Measurements from ENCODE around the gene SLC24A3. TPM values are rescaled to one million over a fixed set of nuclear protein-coding genes. Genes with fewer than 3 reads are reported as not detected.

Gene SLC24A3
- total and polyA plus RNA-seq, 2 donors from 2014 or later, result 0.86 to 5.2 TPM

GRCh38 chr20:19253916-19254820 lies 41.7 kb downstream of the SLC24A3 start:
- FAIRE-seq, result no peak
- H3K4me3 ChIP-seq (ENCODE audit: low read length in 3 of 3), result no peak overlapping the region
- DNase-seq, result no peak
- H3K9ac ChIP-seq (ENCODE audit: low read length in 3 of 3), result no peak overlapping the region
- intact Hi-C loops (cut with DNase I), result no loop called here
- H3K36me3 ChIP-seq (ENCODE audit: control insufficient read depth in 2 of 3, insufficient read depth in 3 of 3, low read length in 3 of 3), result no peaks in the 10 kb centered on the region
- TF ChIP-seq CTCF (IDR thresholded peaks at IDR 0.05; ENCODE audit: borderline replicate concordance, extremely low read depth, insufficient read depth), result no peak
- H3K27ac ChIP-seq (ENCODE audit: low read depth in 2 of 2, low read length in 2 of 2), result no peak overlapping the region
- no peaks in the 10 kb centered on the region for H3K27me3 ChIP-seq (ENCODE audit: control insufficient read depth, insufficient read depth, low read length)
- no peaks in the 10 kb centered on the region for H3K9me3 ChIP-seq (ENCODE audit: control insufficient read depth in 2 of 3, insufficient read depth in 1 of 3, low read length in 3 of 3)
- H3K4me1 ChIP-seq (ENCODE audit: control insufficient read depth in 2 of 3, insufficient read depth in 2 of 3, low read depth in 1 of 3, low read length in 3 of 3), result no peaks in the 10 kb centered on the region

- no peak for FAIRE-seq
- H3K9me3 ChIP-seq (ENCODE audit: control insufficient read depth in 2 of 3, insufficient read depth in 1 of 3, low read length in 3 of 3), result no peaks in the 10 kb centered on the region
- no peak overlapping the region for H3K9ac ChIP-seq (ENCODE audit: low read length in 3 of 3)
These were observed 42.5 kb downstream of the SLC24A3 start for GRCh38 chr20:19254956-19255355.

GRCh38 chr20:19256085-19256484 lies 43.6 kb downstream of the SLC24A3 start:
- Histone ChIP-seq H3K36me3 (ENCODE audit: control insufficient read depth in 2 of 3, insufficient read depth in 3 of 3, low read length in 3 of 3) (no peaks in the 10 kb centered on the region), H3K4me3 (ENCODE audit: low read length in 3 of 3) (no peak overlapping the region), H3K27me3 (ENCODE audit: control insufficient read depth, insufficient read depth, low read length) (no peaks in the 10 kb centered on the region), H3K9me3 (ENCODE audit: control insufficient read depth in 2 of 3, insufficient read depth in 1 of 3, low read length in 3 of 3) (no peaks in the 10 kb centered on the region), H3K9ac (ENCODE audit: low read length in 3 of 3) (no peak overlapping the region), H3K4me1 (ENCODE audit: control insufficient read depth in 2 of 3, insufficient read depth in 2 of 3, low read depth in 1 of 3, low read length in 3 of 3) (no peaks in the 10 kb centered on the region), H3K27ac (ENCODE audit: low read depth in 2 of 2, low read length in 2 of 2) (no peak overlapping the region)
- DNase-seq, result no peak
- no peak for TF ChIP-seq CTCF (IDR thresholded peaks at IDR 0.05; ENCODE audit: borderline replicate concordance, extremely low read depth, insufficient read depth)
- intact Hi-C loops (cut with DNase I), result no loop called here
- FAIRE-seq, result no peak

More at GRCh38 chr20:19254956-19255355, 42.5 kb downstream of the SLC24A3 start:
- H3K27ac ChIP-seq (ENCODE audit: low read depth in 2 of 2, low read length in 2 of 2), result no peak overlapping the region
- no peaks in the 10 kb centered on the region for H3K27me3 ChIP-seq (ENCODE audit: control insufficient read depth, insufficient read depth, low read length)
- no peaks in the 10 kb centered on the region for H3K36me3 ChIP-seq (ENCODE audit: control insufficient read depth in 2 of 3, insufficient read depth in 3 of 3, low read length in 3 of 3)
- TF ChIP-seq CTCF (IDR thresholded peaks at IDR 0.05; ENCODE audit: borderline replicate concordance, extremely low read depth, insufficient read depth), result no peak
- DNase-seq, result no peak
- intact Hi-C loops (cut with DNase I), result no loop called here
- H3K4me3 ChIP-seq (ENCODE audit: low read length in 3 of 3), result no peak overlapping the region
- H3K4me1 ChIP-seq (ENCODE audit: control insufficient read depth in 2 of 3, insufficient read depth in 2 of 3, low read depth in 1 of 3, low read length in 3 of 3), result no peaks in the 10 kb centered on the region

Measured in kidney (tissue), 14 donors.